Endothelial cell of umbilical vein (primary cell): Measurements from ENCODE around the gene SPDEF. TPM values are rescaled to one million over a fixed set of nuclear protein-coding genes. Genes with fewer than 3 reads are reported as not detected.

Experiments used
- BruUV-seq: library from RNA; stranded (reverse); fragments of 400-500 nt; replicated peaks from 2 replicates; lab custom pipeline; 2021; lab: Mats Ljungman, UMichigan
- CTCF ChIA-PET: fragments of 300-600, 350-600 bp; sonication (Branson Sonifier 250); formaldehyde crosslinking; loops from one replicate; lab custom pipeline; 2021; ENCODE audit warnings: antibody characterized with exemption, inconsistent platforms; lab: Charles Lee
- POLR2A ChIA-PET: fragments of 300-600, 350-600 bp; sonication (Branson Sonifier 250); formaldehyde crosslinking; loops from one replicate; lab custom pipeline; 2021; ENCODE audit warnings: antibody characterized with exemption, inconsistent platforms; lab: Charles Lee
- DNase-seq: peaks from one replicate; pipeline ENCODE4 v3.0.0-alpha.2; 2011; ENCODE audit warnings: low read depth, low spot score
- FAIRE-seq: peaks from 2 replicates; lab custom pipeline; 2011; peaks lifted over from hg19 to GRCh38; lab: Jason Lieb, UNC
- H2AFZ ChIP-seq: 2 replicates; pipeline ENCODE4 v1.6.0; 2012; ENCODE audit warnings: low read depth, low read length, control low read depth, inconsistent platforms
- H3K27ac ChIP-seq: 2 replicates; pipeline ENCODE4 v1.5.1; 2011; ENCODE audit warnings: low read depth, mild to moderate bottlenecking, control low read depth, low read length, moderate library complexity; ENCODE audit not compliant: insufficient read depth
- H3K27me3 ChIP-seq, 2 experiments: 2 replicates each; pipeline versions ENCODE4 v1.6.0 to v1.6.1; 2011; ENCODE audit warnings: low read length in 2 of 2, mixed read lengths in 1 of 2; ENCODE audit not compliant: control insufficient read depth in 2 of 2, insufficient read depth in 2 of 2
- H3K36me3 ChIP-seq, 2 experiments: 2 replicates in 1 of 2; 3 replicates in 1 of 2; pipeline ENCODE4 v1.5.1; 2011; ENCODE audit warnings: low read length in 2 of 2, mild to moderate bottlenecking in 1 of 2, moderate library complexity in 1 of 2; ENCODE audit not compliant: control insufficient read depth in 2 of 2, insufficient read depth in 2 of 2; ENCODE audit errors: extremely low read depth in 1 of 2
- H3K4me1 ChIP-seq: 3 replicates; pipeline ENCODE4 v1.5.1; 2011; ENCODE audit warnings: mild to moderate bottlenecking, low read length; ENCODE audit not compliant: control insufficient read depth, insufficient read depth; ENCODE audit errors: extremely low read depth
- H3K4me2 ChIP-seq: 2 replicates; pipeline ENCODE4 v1.6.1; 2011; ENCODE audit warnings: low read length, control low read depth, mixed read lengths; ENCODE audit not compliant: insufficient read depth
- H3K4me3 ChIP-seq, 3 experiments: fragments of 200-600 bp in 1 of 3; sonication (generic), shearing (Covaris generic) in 1 of 3; replicated peaks in 1 of 3; 2 replicates each; pipeline ENCODE4 v1.5.1; 2011 to 2016; ENCODE audit warnings: control low read depth in 3 of 3, low read length in 3 of 3, mild to moderate bottlenecking in 2 of 3, inconsistent platforms in 1 of 3, low read depth in 1 of 3, moderate library complexity in 1 of 3; ENCODE audit not compliant: insufficient read depth in 1 of 3
- H3K79me2 ChIP-seq: 2 replicates; pipeline ENCODE4 v1.6.0; 2012; ENCODE audit warnings: low read length, inconsistent platforms; ENCODE audit not compliant: control insufficient read depth, insufficient read depth
- H3K9ac ChIP-seq: replicated peaks from 2 replicates; pipeline ENCODE3; 2011; ENCODE audit warnings: low read length, control low read depth; ENCODE audit not compliant: insufficient read depth; ENCODE audit errors: extremely low read depth
- H3K9me1 ChIP-seq: replicated peaks from 3 replicates; pipeline ENCODE4 v1.6.0; 2011; ENCODE audit warnings: mild to moderate bottlenecking, low read length; ENCODE audit not compliant: control insufficient read depth, insufficient read depth; ENCODE audit errors: extremely low read depth
- H3K9me3 ChIP-seq: replicated peaks from 2 replicates; pipeline ENCODE4 v1.5.1; 2012; ENCODE audit warnings: low read length, inconsistent platforms; ENCODE audit not compliant: control insufficient read depth, insufficient read depth
- H4K20me1 ChIP-seq: replicated peaks from 2 replicates; pipeline ENCODE3; 2011; ENCODE audit warnings: mild to moderate bottlenecking, low read length; ENCODE audit not compliant: control insufficient read depth, insufficient read depth; ENCODE audit errors: extremely low read depth
- EZH2 ChIP-seq: IDR thresholded peaks from 2 replicates; pipeline ENCODE4 v1.6.1; 2012; ENCODE audit warnings: borderline replicate concordance, low read depth, mild to moderate bottlenecking, moderate library complexity, low read length, inconsistent platforms; ENCODE audit not compliant: severe bottlenecking
- FOS ChIP-seq: IDR thresholded peaks from 2 replicates; pipeline ENCODE4 v1.6.1; 2011; ENCODE audit warnings: mild to moderate bottlenecking, low read length, moderate library complexity, borderline replicate concordance; ENCODE audit not compliant: insufficient read depth
- GATA2 ChIP-seq: IDR thresholded peaks from 2 replicates; pipeline ENCODE4 v1.7.0; 2011; ENCODE audit warnings: low read depth, mild to moderate bottlenecking, moderate library complexity, mixed read lengths, low read length; ENCODE audit not compliant: insufficient read length, insufficient read depth
- JUN ChIP-seq: IDR thresholded peaks from 2 replicates; pipeline ENCODE4 v1.6.1; 2011; ENCODE audit warnings: borderline replicate concordance, low read depth; ENCODE audit not compliant: insufficient read length, insufficient read depth
- MYC ChIP-seq: IDR thresholded peaks from one replicate; pipeline ENCODE4 v1.6.1; 2011; ENCODE audit warnings: mild to moderate bottlenecking, low read depth, low read length
- POLR2A ChIP-seq: IDR thresholded peaks from 2 replicates; pipeline ENCODE4 v1.6.1; 2012; ENCODE audit warnings: low read depth, mild to moderate bottlenecking, control low read depth, low read length
- POLR2AphosphoS5 ChIP-seq: IDR thresholded peaks from 2 replicates; pipeline ENCODE4 v1.6.1; 2012; ENCODE audit warnings: low read depth, mild to moderate bottlenecking, control low read depth, low read length, moderate library complexity; ENCODE audit not compliant: insufficient read depth
- dilution Hi-C: fragments of 300-500 bp; cut with MboI; formaldehyde crosslinking; loops from one replicate; pipeline ENCODE4 v1.15.0; 2019; ENCODE audit warnings: low sequenced_read_pairs; ENCODE audit not compliant: extremely low pct_ligation_motif_present
- intact Hi-C: fragments of 100-400 bp; cut with micrococcal nuclease; formaldehyde crosslinking; loops from one replicate; pipeline ENCODE4 v1.10.0; 2022
- polyA plus RNA-seq, 4 experiments: library from polyadenylated mRNA; depleted of rRNA in 3 of 4; stranded (reverse) in 3 of 4; unstranded in 1 of 4; fragments of >200 nt; gene quantifications; 2 replicates each; pipeline versions ENCODE4 v1.2.1 to v1.2.3, GENCODE V29; 2011 to 2012; ENCODE audit warnings: missing spikeins in 1 of 4
- total RNA-seq: library from RNA; stranded (reverse); gene quantifications from 2 replicates; pipeline ENCODE4 v1.2.3, GENCODE V29; 2021
- TF ChIP-seq, protein P1 (sequence below), 2 donors: IDR thresholded peaks; 1 replicate in 1 of 2; 2 replicates in 1 of 2; pipeline ENCODE4 v1.5.1; 2011; ENCODE audit warnings: low read length in 2 of 2, mild to moderate bottlenecking in 2 of 2, moderate library complexity in 2 of 2, control low read depth in 1 of 2, inconsistent platforms in 1 of 2, low read depth in 1 of 2; ENCODE audit not compliant: insufficient read depth in 1 of 2; ENCODE audit errors: extremely low read depth in 1 of 2
- TF ChIP-seq, protein P2 (sequence below): IDR thresholded peaks from 2 replicates; pipeline ENCODE4 v1.6.1; 2011; ENCODE audit not compliant: insufficient read depth, insufficient read length

The SPDEF gene
- total and polyA plus RNA-seq, 2 donors (not counting 3 experiments of a cell fraction or from before 2014, with no cell fraction given), result not detected

DNA sequence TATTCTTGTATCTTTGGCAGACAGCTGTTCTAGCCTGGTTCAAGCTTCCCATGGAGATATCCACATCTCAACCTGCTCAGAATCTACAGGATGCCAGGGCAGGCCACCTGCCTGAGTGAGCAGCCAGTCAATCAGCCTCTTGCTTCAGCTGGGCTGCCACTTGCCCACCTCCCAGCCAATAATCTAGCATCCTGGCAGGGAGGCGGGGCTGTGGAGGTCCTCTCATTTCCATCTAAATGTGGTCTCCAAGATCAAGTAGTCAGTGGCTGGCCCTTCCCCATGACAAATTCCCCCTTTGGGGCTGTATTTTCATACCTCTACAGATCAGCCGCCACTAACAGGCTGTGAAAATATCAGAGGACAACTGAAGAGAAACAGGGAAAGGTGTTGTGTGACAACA is 33.0 kb upstream of the SPDEF start:
- Histone ChIP-seq H3K27me3 (no peaks in the 10 kb centered on the region), H3K4me3 (no peak overlapping the region), H3K9me1 (no peaks in the 10 kb centered on the region), H3K79me2 (peaks cover 10% of the 10 kb centered on the region), H3K4me2 (no peak overlapping the region), H3K4me1 (no peaks in the 10 kb centered on the region), H3K27ac (no peak overlapping the region), H4K20me1 (no peaks in the 10 kb centered on the region), H3K36me3 (peaks cover 0 to 14% of the 10 kb centered on the region in 2 experiments), H2AFZ (no peak overlapping the region), H3K9ac (no peak overlapping the region), H3K9me3 (no peaks in the 10 kb centered on the region)
- TF ChIP-seq FOS (no peak), MYC (no peak), POLR2A (no peak), POLR2AphosphoS5 (no peak), GATA2 (no peak), EZH2 (no peak), JUN (no peak)
- TF ChIP-seq, protein P1, sequence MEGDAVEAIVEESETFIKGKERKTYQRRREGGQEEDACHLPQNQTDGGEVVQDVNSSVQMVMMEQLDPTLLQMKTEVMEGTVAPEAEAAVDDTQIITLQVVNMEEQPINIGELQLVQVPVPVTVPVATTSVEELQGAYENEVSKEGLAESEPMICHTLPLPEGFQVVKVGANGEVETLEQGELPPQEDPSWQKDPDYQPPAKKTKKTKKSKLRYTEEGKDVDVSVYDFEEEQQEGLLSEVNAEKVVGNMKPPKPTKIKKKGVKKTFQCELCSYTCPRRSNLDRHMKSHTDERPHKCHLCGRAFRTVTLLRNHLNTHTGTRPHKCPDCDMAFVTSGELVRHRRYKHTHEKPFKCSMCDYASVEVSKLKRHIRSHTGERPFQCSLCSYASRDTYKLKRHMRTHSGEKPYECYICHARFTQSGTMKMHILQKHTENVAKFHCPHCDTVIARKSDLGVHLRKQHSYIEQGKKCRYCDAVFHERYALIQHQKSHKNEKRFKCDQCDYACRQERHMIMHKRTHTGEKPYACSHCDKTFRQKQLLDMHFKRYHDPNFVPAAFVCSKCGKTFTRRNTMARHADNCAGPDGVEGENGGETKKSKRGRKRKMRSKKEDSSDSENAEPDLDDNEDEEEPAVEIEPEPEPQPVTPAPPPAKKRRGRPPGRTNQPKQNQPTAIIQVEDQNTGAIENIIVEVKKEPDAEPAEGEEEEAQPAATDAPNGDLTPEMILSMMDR (IDR thresholded peaks at IDR 0.05; ENCODE audit: extremely low read depth in 1 of 2, insufficient read depth in 1 of 2, low read depth in 1 of 2, low read length in 2 of 2), result no peak
- TF ChIP-seq, protein P2, sequence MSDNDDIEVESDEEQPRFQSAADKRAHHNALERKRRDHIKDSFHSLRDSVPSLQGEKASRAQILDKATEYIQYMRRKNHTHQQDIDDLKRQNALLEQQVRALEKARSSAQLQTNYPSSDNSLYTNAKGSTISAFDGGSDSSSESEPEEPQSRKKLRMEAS, result no peak
- POLR2A ChIA-PET, result no interaction called here
- DNase-seq (no peak), FAIRE-seq (no peak)
- intact Hi-C loops (no loop called here), dilution Hi-C loops (no loop called here)
- BruUV-seq, result no TSS peak
- CTCF ChIA-PET, result interaction anchor here (0.6 to 1.2 kb wide), 2 partner anchors 14 to 140 kb away, joined by 3 to 4 read pairs; no protein-coding TSS in a partner anchor
